HG03060 (cell line): ENCODE results near the gene ITPK1.
"Not testable (repeated sequence)": the region's sequence is repeated elsewhere in the genome, so short reads cannot be mapped to it uniquely, and the experiment has no call there.

ENCODE experiments used
- ATAC-seq: cut with Tn5 transposase; IDR thresholded peaks from one replicate; pipeline ENCODE4 v1.9.1; 2021; ENCODE audit warnings: low read depth, moderate number of reproducible peaks; ENCODE audit not compliant: unreplicated experiment

The ITPK1 gene

DNA sequence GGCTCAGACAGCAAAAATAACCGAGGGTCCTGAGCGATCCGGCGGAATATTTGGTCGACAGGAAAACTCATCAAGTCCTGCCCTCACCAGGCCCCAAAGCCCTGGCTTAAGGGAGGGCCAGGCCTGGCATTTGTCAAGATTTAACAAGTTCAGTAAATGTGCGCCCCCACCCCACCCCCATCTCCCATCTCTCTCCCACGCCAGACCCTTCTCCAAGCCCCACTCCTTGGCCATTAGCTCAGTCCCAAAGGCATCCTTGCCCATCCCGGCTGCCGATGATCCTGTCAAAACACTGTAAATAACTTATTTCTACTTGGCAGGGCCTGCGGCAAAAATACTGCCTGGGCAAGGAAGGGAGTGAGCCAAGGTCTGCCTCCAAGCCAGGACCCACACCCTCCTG lies 52.8 kb downstream of the ITPK1 start:
- ATAC-seq = no peak

DNA sequence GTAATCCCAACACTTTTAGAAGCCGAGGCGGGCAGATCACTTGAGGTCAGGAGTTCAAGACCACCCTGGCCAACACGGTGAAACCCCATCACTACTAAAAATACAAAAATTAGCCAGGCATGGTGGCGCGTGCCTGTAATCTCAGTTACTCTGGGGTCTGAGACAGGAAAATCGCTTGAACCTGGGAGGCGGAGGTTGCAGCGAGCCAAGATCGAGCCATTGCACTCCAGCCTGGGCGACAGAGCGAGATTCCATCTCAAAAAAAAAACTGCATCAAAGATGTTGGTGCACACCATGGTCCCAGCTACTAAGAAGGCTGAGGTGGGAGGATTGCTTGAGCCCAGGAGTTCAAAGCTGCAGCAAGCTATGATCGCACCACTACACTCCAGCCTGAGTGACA lies 53.7 kb downstream of the ITPK1 start:
- ATAC-seq = not testable (repeated sequence)

DNA sequence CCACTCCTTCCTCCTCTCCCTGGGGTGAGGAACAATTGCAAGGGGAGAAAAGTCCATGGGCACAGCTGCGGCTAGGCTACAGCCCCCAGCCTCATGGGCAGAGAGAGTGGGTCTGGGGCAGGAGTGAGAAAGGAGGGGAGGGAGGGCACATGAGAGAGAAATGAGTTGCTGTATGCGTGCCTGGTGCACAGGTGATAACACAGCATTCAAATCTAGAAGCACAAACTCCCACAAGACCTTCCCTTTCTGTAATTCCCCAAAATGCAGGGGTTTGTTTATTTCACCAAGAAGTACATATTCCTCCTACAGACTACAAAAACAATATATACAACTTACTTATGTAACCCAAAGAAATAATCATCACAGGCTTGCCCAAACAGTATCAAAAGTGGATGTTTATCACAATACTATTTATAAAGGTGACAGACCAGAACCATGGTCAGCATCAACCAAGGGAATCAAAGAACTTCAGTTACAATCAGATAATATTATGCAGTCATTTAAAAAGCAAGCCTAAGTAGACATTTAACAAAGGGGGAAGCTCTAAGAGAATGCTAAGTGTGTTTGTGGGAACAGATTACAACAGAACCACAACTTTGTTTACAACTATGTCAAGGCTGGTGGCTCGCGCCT lies 54.2 kb downstream of the ITPK1 start:
- no peak for ATAC-seq

DNA sequence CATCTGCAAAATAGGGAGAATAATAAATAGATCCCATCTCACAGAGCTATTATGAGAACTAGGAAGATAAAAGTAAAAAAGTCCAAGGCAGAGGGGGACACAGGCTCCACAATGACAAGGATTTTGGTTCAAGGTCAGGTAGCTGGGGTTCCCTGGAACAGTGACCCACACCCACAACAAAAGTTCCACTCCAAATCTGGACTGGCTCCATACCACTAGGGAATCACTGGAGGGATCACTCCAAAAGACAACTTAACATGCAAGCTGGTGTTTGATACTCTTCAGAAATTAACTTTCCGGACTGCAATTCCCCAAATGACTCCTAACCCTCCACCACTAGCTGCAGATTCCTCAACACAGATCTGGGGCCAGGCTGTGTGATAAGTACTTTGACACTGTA lies 54.9 kb downstream of the ITPK1 start:
- ATAC-seq = no peak

DNA sequence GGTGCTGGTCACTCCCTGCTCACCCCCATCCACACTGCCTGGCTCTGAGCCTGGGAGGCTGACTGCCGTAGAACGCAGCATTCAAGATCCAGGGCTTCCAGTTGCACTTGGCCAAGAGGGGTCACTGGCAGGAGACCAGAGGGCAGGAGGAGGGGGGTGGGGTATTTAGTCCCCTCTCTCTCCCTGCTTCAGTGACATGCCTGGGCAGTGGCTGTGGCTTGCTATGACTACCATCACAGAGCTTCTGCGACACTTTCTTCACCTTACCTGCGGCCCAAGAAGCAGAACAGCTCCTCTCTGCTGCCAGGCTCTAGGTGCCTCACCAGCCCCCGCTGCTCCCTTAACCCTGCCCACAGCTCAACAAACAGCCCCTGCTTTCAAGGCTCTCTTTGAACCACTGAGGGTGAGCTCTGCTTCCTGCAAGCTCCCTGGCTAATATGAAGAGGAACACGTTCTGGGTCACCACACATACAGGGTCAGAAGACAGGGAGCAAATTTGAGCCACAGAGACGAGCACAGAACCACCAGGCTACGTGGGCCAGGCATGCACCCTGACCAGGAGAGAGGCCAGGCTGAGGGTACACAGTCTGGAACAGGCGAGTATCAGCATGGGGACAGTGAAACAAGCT lies 55.7 kb downstream of the ITPK1 start:
- no peak for ATAC-seq

DNA sequence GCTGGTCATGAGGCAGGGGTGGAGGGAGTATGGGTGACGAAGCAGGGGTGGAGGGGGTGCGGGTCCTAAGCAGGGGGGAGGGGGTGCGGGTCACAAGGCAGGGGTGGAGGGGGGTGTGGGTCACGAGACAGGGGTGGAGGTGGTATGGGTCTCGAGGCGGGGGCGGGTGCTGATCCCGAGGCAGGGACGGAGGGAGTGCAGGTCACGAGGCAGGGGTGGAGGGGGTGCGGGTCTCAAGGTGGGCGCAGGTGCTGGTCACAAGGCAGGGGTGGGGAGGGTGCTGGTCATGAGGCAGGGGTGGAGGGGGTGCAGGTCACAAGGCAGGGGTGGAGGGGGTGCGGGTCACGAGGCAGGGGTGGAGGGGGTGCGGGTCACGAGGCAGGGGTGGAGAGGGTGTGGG lies 56.5 kb downstream of the ITPK1 start:
- ATAC-seq = no peak

DNA sequence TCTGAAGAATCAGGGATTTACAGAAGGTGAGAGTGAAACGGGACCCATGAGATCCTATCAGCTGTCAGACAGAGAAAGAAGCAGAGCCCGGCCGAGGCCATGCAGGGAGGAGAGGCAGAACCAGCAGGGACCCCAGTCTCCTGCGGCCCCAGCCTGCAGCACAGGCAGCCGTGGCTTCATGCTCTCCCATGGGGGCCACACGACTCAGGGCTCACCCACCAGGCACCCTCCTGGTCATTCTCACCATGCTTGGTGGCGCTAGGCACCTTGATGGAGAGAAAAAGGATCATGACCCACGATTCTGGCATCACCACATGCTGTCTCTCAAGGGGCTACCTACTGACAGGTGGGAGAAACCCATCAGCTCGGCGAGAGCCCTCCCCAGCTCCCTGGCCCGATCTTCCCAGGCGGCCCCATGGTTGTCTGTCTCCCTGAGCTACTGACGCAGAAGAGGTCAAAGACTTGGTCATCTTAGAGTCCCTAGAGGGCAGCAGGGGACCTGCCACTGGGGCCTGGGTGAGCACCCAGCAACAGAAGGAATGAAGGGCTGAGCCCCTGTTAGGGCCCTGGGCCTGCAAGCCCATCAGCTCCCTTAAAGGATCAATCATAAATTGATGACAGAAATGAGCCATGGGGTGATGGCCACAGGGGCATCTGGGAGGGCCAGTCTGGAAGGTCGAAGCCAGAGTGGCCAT lies 58.0 kb downstream of the ITPK1 start:
- ATAC-seq = no peak

DNA sequence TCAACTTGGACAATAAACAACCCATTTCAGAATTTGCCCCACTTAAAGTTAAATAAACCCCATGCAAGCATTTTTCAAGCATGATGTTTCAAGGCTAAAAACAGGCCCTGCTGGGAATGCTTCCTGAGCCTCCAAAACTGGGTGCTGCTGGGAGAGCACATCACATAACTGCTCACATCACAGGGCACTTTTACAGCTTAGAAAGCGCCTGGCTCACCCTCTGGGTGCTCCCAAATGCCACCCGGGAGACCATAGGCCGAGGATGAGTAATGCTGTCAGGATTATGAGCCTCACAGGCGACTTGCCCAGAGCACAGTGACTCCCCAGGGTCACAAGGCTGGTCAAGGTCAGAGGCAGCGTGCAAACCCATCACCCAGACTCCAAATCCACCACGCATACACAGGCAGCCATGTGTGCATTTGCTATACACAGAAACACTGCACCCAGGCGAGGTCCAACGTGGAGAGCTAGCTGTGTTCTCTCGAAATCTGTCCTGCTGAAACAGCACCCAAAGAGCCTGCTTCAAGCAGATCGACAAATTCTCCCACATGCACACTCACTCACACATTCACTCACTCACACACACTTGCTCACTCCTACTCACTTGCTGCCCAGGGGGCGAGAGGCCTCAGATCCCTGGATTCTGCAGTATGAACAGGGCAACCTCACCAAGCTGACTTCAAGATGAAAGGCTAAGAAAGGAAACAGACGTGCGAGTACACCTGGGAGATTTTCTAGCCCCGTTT lies 58.7 kb downstream of the ITPK1 start:
- no peak for ATAC-seq

DNA sequence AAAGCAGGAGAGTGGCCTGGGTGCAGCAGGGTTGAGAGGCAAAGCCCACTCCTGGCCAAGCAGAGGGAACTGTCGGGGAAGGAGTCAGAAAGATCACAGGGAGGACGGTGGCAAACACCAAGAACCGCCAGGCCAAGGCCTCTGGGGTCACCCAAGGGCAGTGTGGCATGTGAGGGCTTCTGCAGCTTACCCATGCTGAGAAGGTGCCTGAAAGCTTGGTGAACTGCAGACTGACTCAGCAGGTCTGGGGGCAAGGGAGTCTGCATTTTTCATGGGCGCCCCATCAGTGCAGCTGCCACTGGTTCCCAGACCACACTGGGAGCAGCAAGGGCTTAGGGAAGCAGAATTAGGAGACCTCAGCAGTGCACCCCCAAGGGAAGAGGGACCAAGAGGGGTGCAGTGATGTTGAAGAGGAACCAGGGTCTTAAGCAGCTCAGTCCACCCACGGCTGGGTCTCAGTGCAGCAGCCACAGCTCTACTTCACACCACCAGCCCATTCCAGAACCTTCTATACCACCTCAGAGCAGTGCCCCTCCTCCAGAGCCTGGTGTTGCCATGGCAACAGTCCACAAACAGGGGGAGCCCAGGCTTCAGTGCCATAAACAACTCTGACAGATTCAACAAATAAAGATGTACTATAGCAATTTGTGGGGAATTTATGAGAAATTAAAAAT lies 59.4 kb downstream of the ITPK1 start:
- no peak for ATAC-seq

DNA sequence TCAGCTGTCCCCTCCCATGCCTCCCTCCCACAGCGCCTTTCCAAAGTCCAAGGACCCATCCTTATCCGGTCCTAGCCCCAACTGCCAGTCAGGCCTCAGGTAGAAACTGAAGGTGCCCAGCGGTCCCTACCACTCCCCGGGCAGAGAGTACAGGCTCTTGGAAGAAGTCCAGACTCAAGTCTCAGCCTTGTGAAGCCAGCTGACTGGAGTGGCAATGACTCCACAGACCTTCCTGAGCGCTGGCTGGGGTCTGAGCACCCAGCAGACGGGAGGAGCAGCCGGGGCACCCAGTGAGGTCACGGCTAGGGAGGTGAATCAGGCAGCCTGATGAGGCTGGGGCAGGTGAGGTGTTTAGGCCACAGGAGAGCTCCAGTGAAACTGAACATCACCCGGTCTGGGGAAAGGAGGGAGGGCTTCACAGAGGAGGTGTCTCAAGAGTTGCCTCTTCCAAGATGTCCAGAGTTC lies 60.0 kb downstream of the ITPK1 start:
- no peak for ATAC-seq

DNA sequence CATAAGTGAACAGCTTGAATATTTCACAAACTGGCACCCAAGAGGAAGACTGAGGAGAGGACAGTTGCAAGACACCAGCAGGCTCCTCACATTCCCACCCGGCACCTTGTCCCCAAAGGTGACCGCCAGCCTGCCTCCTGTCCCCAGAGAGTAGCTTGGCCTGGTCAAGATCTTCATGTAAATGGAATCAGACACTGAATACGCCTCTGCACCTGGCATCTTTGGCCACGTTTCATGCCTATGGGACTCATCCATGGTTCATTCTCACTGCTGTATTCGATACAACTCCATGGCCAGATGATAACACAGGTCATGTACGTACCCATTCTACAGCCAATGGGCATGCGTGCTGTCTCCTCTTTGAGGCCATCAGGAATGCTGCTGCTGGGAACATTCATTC lies 60.8 kb downstream of the ITPK1 start:
- ATAC-seq = no peak

DNA sequence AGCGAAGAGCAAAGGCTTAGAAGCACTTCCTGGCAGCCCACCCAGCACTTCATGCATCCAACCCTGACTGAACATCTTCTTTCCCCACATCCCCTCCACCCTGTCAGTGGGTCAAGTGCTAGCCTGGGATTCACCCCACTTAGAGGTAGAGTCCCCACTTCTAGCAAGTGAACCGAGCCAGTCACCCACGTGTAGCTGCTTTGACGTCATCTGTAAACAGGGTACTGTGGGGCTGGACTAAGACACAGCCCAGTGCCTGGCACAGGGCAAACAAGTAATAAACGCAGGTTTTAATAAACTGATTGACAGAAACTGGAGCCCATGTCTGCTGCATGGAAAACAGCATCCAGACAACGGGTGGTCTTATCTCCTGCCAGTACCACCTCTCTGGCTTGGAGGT lies 61.7 kb downstream of the ITPK1 start:
- ATAC-seq = no peak

DNA sequence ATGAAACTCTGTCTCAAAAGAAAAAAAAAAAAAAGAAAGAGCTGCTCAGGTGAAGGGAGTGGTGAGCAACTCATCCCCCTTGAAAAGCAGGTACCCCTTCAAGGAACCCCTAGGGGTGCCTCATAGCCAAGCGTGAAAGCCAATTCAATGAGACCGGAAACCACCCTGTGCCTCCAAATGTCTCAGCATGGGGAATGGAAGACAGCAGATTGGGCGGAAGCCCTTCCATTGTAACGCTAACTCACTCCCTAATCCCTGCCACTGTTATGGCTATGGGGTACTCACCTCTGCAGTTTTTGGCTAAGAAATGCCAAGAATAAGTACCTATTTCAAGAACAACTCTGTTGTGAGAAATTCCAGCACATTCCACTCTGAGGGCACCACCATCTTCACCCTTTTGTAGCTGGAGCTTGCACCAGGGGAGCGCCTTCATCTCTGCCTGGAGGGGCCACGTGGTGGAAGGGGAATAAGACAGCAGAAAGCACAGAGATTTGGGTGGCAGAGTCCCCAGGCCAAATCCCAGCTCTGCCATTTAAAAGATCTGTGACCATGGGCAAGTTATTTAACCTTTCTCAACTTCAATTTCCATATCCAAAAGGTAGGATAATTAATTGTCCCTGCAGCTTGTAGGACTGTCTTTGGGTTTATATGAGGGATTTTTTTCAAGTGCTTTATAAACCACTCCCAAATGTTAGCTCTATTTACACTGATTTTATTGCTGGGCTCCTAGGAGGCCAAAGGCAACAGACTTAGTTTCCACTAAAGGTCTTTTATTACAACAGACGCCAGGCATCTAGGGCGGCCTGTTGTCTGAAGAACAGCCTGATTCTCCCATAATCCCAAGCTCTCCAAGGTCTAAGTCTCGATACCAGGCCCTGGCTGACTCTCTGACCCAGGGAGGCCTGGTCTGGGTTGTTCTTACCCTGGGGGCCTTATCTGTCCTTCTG lies 63.9 kb downstream of the ITPK1 start:
- ATAC-seq = no peak

DNA sequence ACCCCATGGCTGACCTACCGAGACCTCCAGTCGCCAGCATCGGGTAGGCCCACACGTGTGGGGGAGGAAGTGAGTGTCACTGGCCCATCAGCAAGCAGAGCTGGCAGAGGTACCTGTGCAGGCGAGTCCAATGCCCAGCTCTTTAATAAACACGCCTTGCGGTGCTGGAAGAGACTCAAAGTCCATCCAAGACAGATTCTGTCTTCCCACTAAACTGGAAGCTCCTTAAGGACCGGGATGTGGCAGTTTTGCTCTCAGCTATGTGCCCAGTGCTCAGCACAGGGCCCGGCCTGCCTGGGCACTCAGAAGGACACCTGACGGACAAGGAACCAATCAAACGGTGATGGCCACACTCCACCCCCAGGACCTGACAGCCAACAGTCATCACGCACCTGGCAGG lies 65.0 kb downstream of the ITPK1 start:
- no peak for ATAC-seq

DNA sequence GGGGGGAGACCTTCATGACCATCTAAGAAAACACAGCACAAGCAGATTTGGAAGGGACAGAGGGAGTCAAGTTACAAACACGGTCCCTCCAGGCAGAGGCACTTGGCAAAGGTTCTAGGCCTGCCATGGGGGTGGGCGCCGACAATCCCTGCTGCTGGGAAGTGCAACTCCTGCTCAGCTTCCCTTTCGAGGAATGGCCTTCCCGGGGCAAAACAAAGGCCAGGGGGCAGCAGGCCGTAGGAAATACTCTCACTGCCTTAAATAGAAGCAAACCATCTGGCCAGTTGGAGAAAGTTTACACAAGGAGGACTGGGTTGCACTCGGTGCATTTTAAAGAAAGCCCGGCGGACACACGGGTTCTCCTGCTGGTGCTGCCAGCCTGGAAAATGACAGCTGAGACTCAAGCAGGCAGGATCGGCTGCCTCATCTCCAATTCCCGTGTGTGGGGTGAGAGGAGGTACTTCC lies 65.8 kb downstream of the ITPK1 start:
- ATAC-seq = no peak

DNA sequence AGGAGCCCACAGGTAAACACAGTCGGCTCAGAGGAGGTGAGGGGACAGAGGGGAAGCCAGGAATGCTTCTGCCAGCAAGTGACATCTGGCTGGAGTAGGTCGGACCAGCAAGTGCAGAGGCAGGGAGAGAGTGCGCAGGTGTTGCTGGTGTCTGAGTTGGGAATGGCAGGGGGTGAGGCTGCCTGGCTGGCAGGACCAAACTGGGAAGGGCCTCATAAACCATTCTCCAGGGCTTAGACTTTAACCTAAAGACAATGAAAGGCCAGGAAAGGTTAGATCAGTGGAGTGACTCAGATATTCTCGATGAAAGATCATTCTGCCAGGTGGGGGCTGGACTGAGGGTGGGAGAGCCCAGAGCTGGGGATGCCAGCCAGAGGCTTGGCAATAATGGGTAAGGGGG lies 66.4 kb downstream of the ITPK1 start:
- no peak for ATAC-seq

DNA sequence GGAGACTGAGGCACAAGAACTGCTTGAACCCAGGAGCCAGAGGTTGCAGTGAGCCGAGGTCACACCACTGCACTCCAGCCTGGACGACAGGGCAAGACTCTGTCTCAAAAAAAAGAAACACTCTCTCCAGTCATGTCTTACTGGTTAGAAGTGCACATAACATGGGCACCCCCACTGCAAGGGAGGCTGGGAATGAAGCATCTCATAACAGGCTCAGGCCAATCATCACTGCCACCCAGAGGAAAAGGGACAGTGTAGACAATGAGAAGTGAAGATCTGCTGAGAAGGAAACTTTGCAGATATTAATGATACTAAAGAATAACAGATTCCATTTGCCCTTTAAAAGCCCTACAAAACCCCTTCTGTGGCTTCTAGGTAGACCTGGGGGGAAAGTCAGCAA lies 66.9 kb downstream of the ITPK1 start:
- ATAC-seq = no peak

DNA sequence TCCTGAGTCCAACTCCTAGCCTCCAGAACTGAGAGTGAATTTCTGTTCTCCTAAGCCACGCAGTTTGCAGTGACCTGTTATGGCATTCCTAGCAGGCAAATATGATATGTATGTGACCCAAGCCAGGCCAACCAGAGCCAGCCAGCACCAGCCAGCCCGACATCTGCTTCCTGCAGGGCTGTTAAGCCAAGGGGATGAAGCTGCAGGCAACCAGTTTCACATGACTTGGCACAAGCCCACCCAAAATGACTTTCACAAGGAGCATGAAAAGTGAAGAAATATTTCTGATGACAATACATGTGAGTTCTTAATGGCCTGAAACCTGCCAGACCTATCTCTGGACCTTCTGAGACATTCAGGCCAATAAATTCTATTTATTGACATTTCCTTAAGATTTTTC lies 68.1 kb downstream of the ITPK1 start:
- ATAC-seq = no peak

DNA sequence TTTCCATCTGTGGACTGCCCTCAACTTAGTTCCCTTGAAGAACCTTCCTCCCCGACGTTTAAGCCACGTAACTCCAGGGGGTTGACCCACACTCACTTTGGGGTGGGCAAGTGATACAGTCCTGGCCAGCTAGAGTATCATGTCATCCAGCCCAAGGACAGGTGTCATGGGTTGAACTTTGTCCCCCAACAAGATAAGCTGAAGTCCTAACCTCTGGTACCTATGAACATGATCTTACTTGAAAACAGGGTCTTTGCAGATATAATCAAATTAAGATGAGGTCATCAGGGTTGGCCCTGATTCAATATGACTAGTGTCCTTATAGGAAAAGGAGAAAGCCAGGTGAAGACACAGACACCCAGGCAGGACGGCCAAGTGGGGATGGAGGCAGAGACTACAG lies 68.6 kb downstream of the ITPK1 start:
- no peak for ATAC-seq

DNA sequence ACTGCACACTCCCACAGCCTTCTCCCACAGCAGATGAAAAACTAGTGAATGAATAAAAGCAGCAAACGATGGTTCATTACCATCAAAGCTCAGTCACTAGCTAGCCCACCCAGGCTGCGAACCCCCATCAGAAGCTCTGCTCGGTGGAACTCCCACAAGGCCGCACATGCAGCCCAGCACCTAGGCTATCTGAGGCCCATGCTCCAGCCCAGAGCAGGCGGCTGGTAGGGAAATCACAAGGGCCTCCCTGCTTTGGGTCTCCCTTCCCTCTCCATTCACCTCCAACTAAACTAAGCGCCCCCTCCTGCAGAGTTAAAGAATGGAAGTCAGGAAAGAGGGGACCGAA lies 69.0 kb downstream of the ITPK1 start:
- no peak for ATAC-seq
